Measurements from ENCODE around the gene GRK5. TPM values are rescaled to one million over a fixed set of nuclear protein-coding genes. Genes with fewer than 3 reads are reported as not detected.

The GRK5 gene
- total RNA-seq, 4 donors from 2014 or later = 6.0 to 111 (median 9.5) TPM

GRCh38 chr10:119290301-119291048 is 83.1 kb downstream of the GRK5 start:
- DNase-seq = no peak
- WGBS, 2 donors (ENCODE audit: low coverage in 1 of 2) = 58 to 77% methylated on average over 7 to 12 of the region's 12 CpGs
- Histone ChIP-seq H3K36me3 (no peaks in the 10 kb centered on the region), H3K27ac (peak overlapping the region in 3 of 4 donors; percentile 10 to 56 (median 44)), H3K4me3 (no peak overlapping the region), H3K9me3 (no peaks in the 10 kb centered on the region), H3K4me1 (peaks cover 16 to 35% (median 23%) of the 10 kb centered on the region in 4 donors), H3K27me3 (no peaks in the 10 kb centered on the region)
- intact Hi-C loops (cut with DNase I; ENCODE audit: low total_unique reads) (no loop called here), in situ Hi-C loops (cut with MboI; ENCODE audit: low pct_ligation_motif_present in 1 of 4, low pct_unique_long_range_greater_than_20kb in 1 of 4, low sequenced_read_pairs in 3 of 4) (no loop called here)
- TF ChIP-seq POLR2AphosphoS5 (IDR thresholded peaks at IDR 0.05) = no peak
- no peak for TF ChIP-seq POLR2A (IDR thresholded peaks at IDR 0.05)
- TF ChIP-seq CTCF (IDR thresholded peaks at IDR 0.05) = no peak
- TF ChIP-seq EP300 (IDR thresholded peaks at IDR 0.05; ENCODE audit: low read depth) = no peak

- Histone ChIP-seq H3K9me3 (no peaks in the 10 kb centered on the region), H3K27me3 (no peaks in the 10 kb centered on the region), H3K27ac (peak overlapping the region in 2 of 4 donors; percentile 10 to 56), H3K4me1 (peaks cover 13 to 26% (median 17%) of the 10 kb centered on the region in 4 donors), H3K4me3 (no peak overlapping the region), H3K36me3 (no peaks in the 10 kb centered on the region)
- intact Hi-C loops (cut with DNase I; ENCODE audit: low total_unique reads) (no loop called here), in situ Hi-C loops (cut with MboI; ENCODE audit: low pct_ligation_motif_present in 1 of 4, low pct_unique_long_range_greater_than_20kb in 1 of 4, low sequenced_read_pairs in 3 of 4) (no loop called here)
- 54 to 60% methylated on average over 4 to 6 of the region's 6 CpGs for WGBS, 2 donors (ENCODE audit: low coverage in 1 of 2)
- DNase-seq = no peak
- TF ChIP-seq CTCF (IDR thresholded peaks at IDR 0.05) = no peak
- TF ChIP-seq POLR2AphosphoS5 (IDR thresholded peaks at IDR 0.05) = no peak
- TF ChIP-seq POLR2A (IDR thresholded peaks at IDR 0.05) = no peak
- TF ChIP-seq EP300 (IDR thresholded peaks at IDR 0.05; ENCODE audit: low read depth) = no peak
Measured at GRCh38 chr10:119291223-119291900, 84.0 kb downstream of the GRK5 start.

- no peaks in the 10 kb centered on the region for H3K9me3 ChIP-seq
- in situ Hi-C loops (cut with MboI; ENCODE audit: low pct_ligation_motif_present in 1 of 4, low pct_unique_long_range_greater_than_20kb in 1 of 4, low sequenced_read_pairs in 3 of 4) = no loop called here
- no peaks in the 10 kb centered on the region for H3K36me3 ChIP-seq
- intact Hi-C loops (cut with DNase I; ENCODE audit: low total_unique reads) = no loop called here
- no peak overlapping the region for H3K4me3 ChIP-seq
- TF ChIP-seq CTCF (IDR thresholded peaks at IDR 0.05) (no peak), POLR2AphosphoS5 (IDR thresholded peaks at IDR 0.05) (no peak), POLR2A (IDR thresholded peaks at IDR 0.05) (no peak), EP300 (IDR thresholded peaks at IDR 0.05; ENCODE audit: low read depth) (no peak)
- H3K27ac ChIP-seq = no peak overlapping the region
- H3K27me3 ChIP-seq = no peaks in the 10 kb centered on the region
- 70 to 71% methylated on average over 2 to 11 of the region's 11 CpGs for WGBS, 2 donors (ENCODE audit: low coverage in 1 of 2)
- H3K4me1 ChIP-seq = peaks cover 13 to 25% (median 17%) of the 10 kb centered on the region in 4 donors
- no peak for DNase-seq
Measured at GRCh38 chr10:119292968-119293760, 85.8 kb downstream of the GRK5 start.

- TF ChIP-seq CTCF (IDR thresholded peaks at IDR 0.05) (no peak), EP300 (IDR thresholded peaks at IDR 0.05; ENCODE audit: low read depth) (no peak), POLR2AphosphoS5 (IDR thresholded peaks at IDR 0.05) (no peak), POLR2A (IDR thresholded peaks at IDR 0.05) (no peak)
- intact Hi-C loops (cut with DNase I; ENCODE audit: low total_unique reads) (no loop called here), in situ Hi-C loops (cut with MboI; ENCODE audit: low pct_ligation_motif_present in 1 of 4, low pct_unique_long_range_greater_than_20kb in 1 of 4, low sequenced_read_pairs in 3 of 4) (no loop called here)
- peaks cover 3 to 30% (median 5%) of the 10 kb centered on the region in 4 donors for H3K4me1 ChIP-seq
- H3K27me3 ChIP-seq = no peaks in the 10 kb centered on the region
- H3K27ac ChIP-seq = peak overlapping the region in 2 of 4 donors; percentile 12 to 16
- H3K4me3 ChIP-seq = no peak overlapping the region
- no peaks in the 10 kb centered on the region for H3K36me3 ChIP-seq
- H3K9me3 ChIP-seq = no peaks in the 10 kb centered on the region
- WGBS, 2 donors (ENCODE audit: low coverage in 1 of 2) = 84 to 92% methylated on average over 4 of the region's 4 CpGs
- DNase-seq = no peak
Measured at GRCh38 chr10:119296703-119297102, 89.3 kb downstream of the GRK5 start.
